GM10248 (cell line): ENCODE measurements around the gene TRIM29.

ENCODE experiments used
- CTCF ChIA-PET: fragments of 300-600 bp; sonication (Branson Sonifier 250); formaldehyde crosslinking; extraction: SDS; loops from one replicate; lab custom pipeline; 2021; ENCODE audit warnings: antibody characterized with exemption; lab: Yijun Ruan, JAX
- POLR2A ChIA-PET: fragments of 350-650 bp; sonication (Branson Sonifier 250); formaldehyde crosslinking; extraction: SDS; loops from one replicate; lab custom pipeline; 2020; ENCODE audit warnings: antibody characterized with exemption; lab: Yijun Ruan, JAX
- DNase-seq: peaks from one replicate; pipeline ENCODE4 v3.0.0; 2012; ENCODE audit errors: extremely low spot score
- TF ChIP-seq, protein P1 (sequence below): IDR thresholded peaks from 2 replicates; pipeline ENCODE4 v1.5.1; 2012; ENCODE audit warnings: mild to moderate bottlenecking, low read depth; ENCODE audit errors: extremely low read depth, missing control alignments, control extremely low read depth

TRIM29 gene

GRCh38 chr11:120096369-120097191, 41.3 kb downstream of the TRIM29 start:
- TF ChIP-seq, protein P1, sequence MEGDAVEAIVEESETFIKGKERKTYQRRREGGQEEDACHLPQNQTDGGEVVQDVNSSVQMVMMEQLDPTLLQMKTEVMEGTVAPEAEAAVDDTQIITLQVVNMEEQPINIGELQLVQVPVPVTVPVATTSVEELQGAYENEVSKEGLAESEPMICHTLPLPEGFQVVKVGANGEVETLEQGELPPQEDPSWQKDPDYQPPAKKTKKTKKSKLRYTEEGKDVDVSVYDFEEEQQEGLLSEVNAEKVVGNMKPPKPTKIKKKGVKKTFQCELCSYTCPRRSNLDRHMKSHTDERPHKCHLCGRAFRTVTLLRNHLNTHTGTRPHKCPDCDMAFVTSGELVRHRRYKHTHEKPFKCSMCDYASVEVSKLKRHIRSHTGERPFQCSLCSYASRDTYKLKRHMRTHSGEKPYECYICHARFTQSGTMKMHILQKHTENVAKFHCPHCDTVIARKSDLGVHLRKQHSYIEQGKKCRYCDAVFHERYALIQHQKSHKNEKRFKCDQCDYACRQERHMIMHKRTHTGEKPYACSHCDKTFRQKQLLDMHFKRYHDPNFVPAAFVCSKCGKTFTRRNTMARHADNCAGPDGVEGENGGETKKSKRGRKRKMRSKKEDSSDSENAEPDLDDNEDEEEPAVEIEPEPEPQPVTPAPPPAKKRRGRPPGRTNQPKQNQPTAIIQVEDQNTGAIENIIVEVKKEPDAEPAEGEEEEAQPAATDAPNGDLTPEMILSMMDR: no peak
- no peak for DNase-seq
- ChIA-PET CTCF (interaction anchor here (1.8 kb wide), 1 partner anchor 12 kb away, joined by 10 read pairs; no protein-coding TSS in a partner anchor), POLR2A (no interaction called here)

DNA sequence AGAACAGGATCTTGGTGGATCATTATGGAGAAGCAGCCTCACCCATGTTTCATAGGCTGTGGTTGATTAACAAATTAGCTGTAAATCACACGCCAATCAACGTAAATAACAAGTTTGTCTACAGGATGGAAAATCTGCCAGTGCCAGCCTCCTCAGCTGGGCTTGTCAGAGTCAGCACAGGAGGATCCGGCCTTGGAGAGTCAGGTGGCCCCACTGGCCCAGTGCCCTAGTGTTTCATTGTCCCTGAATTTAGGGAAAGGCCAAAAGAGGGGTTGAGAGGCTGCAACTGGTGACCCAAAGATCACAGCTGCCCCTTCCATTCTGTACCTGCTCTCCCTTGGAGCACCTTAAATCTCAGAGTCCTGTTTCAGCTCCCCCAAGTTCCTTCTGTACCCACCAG, 42.4 kb downstream of the TRIM29 start:
- POLR2A ChIA-PET: no interaction called here
- DNase-seq: no peak
- CTCF ChIA-PET: interaction anchor here (1.2 to 1.8 kb wide), 2 partner anchors 13 to 615 kb away, joined by 3 to 10 read pairs; no protein-coding TSS in a partner anchor
- TF ChIP-seq, protein P1: no peak

- ChIA-PET CTCF (interaction anchor here (0.9 kb wide), 1 partner anchor 12 kb away, joined by 3 read pairs; no protein-coding TSS in a partner anchor), POLR2A (no interaction called here)
- TF ChIP-seq, protein P1: no peak
- DNase-seq: no peak
These were observed 46.2 kb downstream of the TRIM29 start for GRCh38 chr11:120091701-120092100.

- ChIA-PET CTCF (interaction anchor here (1.4 kb wide), 1 partner anchor 17 kb away, joined by 3 read pairs; no protein-coding TSS in a partner anchor), POLR2A (no interaction called here)
- no peak for DNase-seq
These were observed 46.8 kb downstream of the TRIM29 start for GRCh38 chr11:120091121-120091520.

GRCh38 chr11:120090411-120090810, 47.5 kb downstream of the TRIM29 start:
- TF ChIP-seq, protein P1: no peak
- ChIA-PET CTCF (interaction anchor here (1.4 kb wide), 1 partner anchor 18 kb away, joined by 3 read pairs; no protein-coding TSS in a partner anchor), POLR2A (no interaction called here)
- DNase-seq: no peak

More at GRCh38 chr11:120091121-120091520, 46.8 kb downstream of the TRIM29 start:
- TF ChIP-seq, protein P1: no peak

- ChIA-PET CTCF (interaction anchor here (1.1 to 2.4 kb wide), 4 partner anchors 19 to 120 kb away, joined by 3 to 7 read pairs (median 4); no protein-coding TSS in a partner anchor), POLR2A (no interaction called here)
- TF ChIP-seq, protein P1: no peak
- DNase-seq: no peak
These were observed 48.6 kb downstream of the TRIM29 start for GRCh38 chr11:120089036-120090001.
